Chondrocyte (in vitro differentiated cells): ENCODE results near the gene KRT86. TPM values are rescaled to one million over a fixed set of nuclear protein-coding genes. Genes with fewer than 3 reads are reported as not detected.

Source experiments
- DNase-seq: peaks from one replicate; pipeline ENCODE4 v3.0.0; 2021; ENCODE audit warnings: mixed read lengths, low spot score
- H3K27ac Mint-ChIP-seq: one replicate; pipeline ENCODE4 v1.8.0; 2021; ENCODE audit warnings: mild to moderate bottlenecking, moderate library complexity, mixed read lengths; ENCODE audit not compliant: unreplicated experiment
- H3K27me3 Mint-ChIP-seq: 2 replicates; pipeline ENCODE4 v1.8.0; 2021; ENCODE audit warnings: low read depth, mixed read lengths
- H3K36me3 Mint-ChIP-seq: 2 replicates; pipeline ENCODE4 v1.8.0; 2021; ENCODE audit warnings: low read depth, mixed read lengths
- H3K4me1 Mint-ChIP-seq: 2 replicates; pipeline ENCODE4 v1.8.0; 2021; ENCODE audit warnings: low read depth, mild to moderate bottlenecking, mixed read lengths
- H3K4me3 Mint-ChIP-seq: one replicate; pipeline ENCODE4 v1.8.0; 2021; ENCODE audit warnings: mild to moderate bottlenecking, moderate library complexity, mixed read lengths; ENCODE audit not compliant: unreplicated experiment
- H3K9me3 Mint-ChIP-seq: 2 replicates; pipeline ENCODE4 v1.8.0; 2021; ENCODE audit warnings: low read depth, mixed read lengths
- total RNA-seq: library from RNA; stranded (reverse); gene quantifications from 3 replicates; pipeline ENCODE4 v1.2.1, GENCODE V29; 2021
- TF ChIP-seq, protein P1 (sequence below): fragments of 200-600 bp; sonication (generic); IDR thresholded peaks from 2 replicates; pipeline ENCODE4 v1.5.0; 2021; ENCODE audit warnings: antibody characterized with exemption, mild to moderate bottlenecking, moderate library complexity

The KRT86 gene
- total RNA-seq, 1 donor from 2014 or later, result 0.67 TPM

DNA sequence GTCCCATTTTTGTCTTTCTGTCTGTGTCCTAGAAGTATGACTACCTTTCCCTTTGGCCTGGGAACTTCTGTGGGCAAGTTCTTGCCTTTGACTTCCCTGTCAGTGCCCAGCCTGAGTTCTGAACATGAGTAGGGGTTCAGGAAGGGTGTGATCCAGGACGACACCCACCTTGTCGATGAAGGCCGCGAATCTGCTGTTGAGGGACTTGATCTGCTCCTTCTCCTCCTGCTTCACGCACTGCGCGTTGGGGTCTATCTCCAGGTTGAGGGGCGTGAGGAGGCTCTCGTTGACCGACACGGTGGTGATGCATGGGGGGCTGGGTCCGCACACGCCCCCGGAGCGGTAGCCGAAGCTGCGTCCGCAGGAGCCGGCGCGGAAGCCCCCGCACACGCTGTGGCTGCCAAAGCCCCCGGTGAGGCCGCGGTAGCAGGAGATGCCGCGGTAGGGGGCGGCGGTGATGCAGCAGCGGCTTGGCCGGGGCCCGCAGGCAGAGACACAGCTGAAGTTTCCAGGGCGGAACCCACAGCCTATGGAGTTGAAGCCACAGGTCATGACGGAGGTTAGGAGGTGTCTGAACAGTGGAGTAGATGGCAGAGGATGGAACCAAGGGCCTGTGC is 46.4 kb downstream of the KRT86 start, which contains the start of gene KRT83:
Gene KRT83, minus strand, starts transcription at position 615 of the 617 bp plus-strand sequence. Its CDS starts 63 bp downstream, at position 552.
- no peaks in the 10 kb centered on the region for H3K4me1 Mint-ChIP-seq
- TF ChIP-seq, protein P1, sequence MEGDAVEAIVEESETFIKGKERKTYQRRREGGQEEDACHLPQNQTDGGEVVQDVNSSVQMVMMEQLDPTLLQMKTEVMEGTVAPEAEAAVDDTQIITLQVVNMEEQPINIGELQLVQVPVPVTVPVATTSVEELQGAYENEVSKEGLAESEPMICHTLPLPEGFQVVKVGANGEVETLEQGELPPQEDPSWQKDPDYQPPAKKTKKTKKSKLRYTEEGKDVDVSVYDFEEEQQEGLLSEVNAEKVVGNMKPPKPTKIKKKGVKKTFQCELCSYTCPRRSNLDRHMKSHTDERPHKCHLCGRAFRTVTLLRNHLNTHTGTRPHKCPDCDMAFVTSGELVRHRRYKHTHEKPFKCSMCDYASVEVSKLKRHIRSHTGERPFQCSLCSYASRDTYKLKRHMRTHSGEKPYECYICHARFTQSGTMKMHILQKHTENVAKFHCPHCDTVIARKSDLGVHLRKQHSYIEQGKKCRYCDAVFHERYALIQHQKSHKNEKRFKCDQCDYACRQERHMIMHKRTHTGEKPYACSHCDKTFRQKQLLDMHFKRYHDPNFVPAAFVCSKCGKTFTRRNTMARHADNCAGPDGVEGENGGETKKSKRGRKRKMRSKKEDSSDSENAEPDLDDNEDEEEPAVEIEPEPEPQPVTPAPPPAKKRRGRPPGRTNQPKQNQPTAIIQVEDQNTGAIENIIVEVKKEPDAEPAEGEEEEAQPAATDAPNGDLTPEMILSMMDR, result no peak
- H3K4me3 Mint-ChIP-seq, result no peak within 1 kb of the TSS
- DNase-seq, result peak; percentile 61
- H3K27me3 Mint-ChIP-seq, result peaks cover 41% of the 10 kb centered on the region
- H3K36me3 Mint-ChIP-seq, result peaks cover 1% of the 10 kb centered on the region
- H3K9me3 Mint-ChIP-seq, result no peaks in the 10 kb centered on the region
- no peak within 1 kb of the TSS for H3K27ac Mint-ChIP-seq

- peaks cover 41% of the 10 kb centered on the region for H3K27me3 Mint-ChIP-seq
- TF ChIP-seq, protein P1, result no peak
- no peaks in the 10 kb centered on the region for H3K4me1 Mint-ChIP-seq
- peaks cover 1% of the 10 kb centered on the region for H3K36me3 Mint-ChIP-seq
- H3K27ac Mint-ChIP-seq, result no peak overlapping the region
- no peak overlapping the region for H3K4me3 Mint-ChIP-seq
- peak; percentile 59 for DNase-seq
- no peaks in the 10 kb centered on the region for H3K9me3 Mint-ChIP-seq
These were observed 47.0 kb downstream of the KRT86 start for GRCh38 chr12:52321418-52321817.

DNA sequence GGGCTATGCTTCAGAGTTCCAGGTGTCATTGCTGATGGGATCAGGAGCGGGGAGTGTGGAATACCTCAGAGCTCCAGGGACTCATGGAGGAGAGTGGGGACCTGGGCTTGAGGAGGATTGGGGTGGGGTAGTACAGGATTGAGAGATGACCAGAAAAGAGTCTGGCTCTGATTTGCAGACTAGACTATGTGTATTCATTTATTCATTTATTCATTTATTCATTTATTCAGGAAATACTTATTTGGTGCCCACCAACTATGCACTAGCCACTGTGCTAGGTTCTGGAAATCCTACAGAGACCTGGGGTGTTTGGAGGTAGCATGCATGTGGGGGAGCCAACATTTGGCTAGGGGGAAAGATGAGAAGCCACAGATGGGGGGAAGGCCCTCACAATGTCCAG is 47.6 kb downstream of the KRT86 start:
- H3K9me3 Mint-ChIP-seq, result no peaks in the 10 kb centered on the region
- peaks cover 1% of the 10 kb centered on the region for H3K36me3 Mint-ChIP-seq
- H3K4me3 Mint-ChIP-seq, result no peak overlapping the region
- H3K4me1 Mint-ChIP-seq, result no peaks in the 10 kb centered on the region
- peaks cover 41% of the 10 kb centered on the region for H3K27me3 Mint-ChIP-seq
- DNase-seq, result no peak
- TF ChIP-seq, protein P1, result no peak
- H3K27ac Mint-ChIP-seq, result no peak overlapping the region

- peak; percentile 47 for DNase-seq
- peaks cover 6% of the 10 kb centered on the region for H3K4me1 Mint-ChIP-seq
- TF ChIP-seq, protein P1, result no peak
- H3K27me3 Mint-ChIP-seq, result peaks cover 41% of the 10 kb centered on the region
- H3K27ac Mint-ChIP-seq, result no peak overlapping the region
- H3K36me3 Mint-ChIP-seq, result peaks cover 1% of the 10 kb centered on the region
- no peaks in the 10 kb centered on the region for H3K9me3 Mint-ChIP-seq
- H3K4me3 Mint-ChIP-seq, result no peak overlapping the region
These were observed 48.6 kb downstream of the KRT86 start for GRCh38 chr12:52323001-52323400.

- no peak overlapping the region for H3K4me3 Mint-ChIP-seq
- peaks cover 6% of the 10 kb centered on the region for H3K4me1 Mint-ChIP-seq
- H3K9me3 Mint-ChIP-seq, result no peaks in the 10 kb centered on the region
- no peak overlapping the region for H3K27ac Mint-ChIP-seq
- H3K27me3 Mint-ChIP-seq, result peaks cover 39% of the 10 kb centered on the region
- peaks cover 1% of the 10 kb centered on the region for H3K36me3 Mint-ChIP-seq
- TF ChIP-seq, protein P1, result no peak
- peak; percentile 34 for DNase-seq
These were observed 49.1 kb downstream of the KRT86 start for GRCh38 chr12:52323416-52324152.
